ENCODE data around the gene CYP2A6.
"Not testable (repeated sequence)": the region's sequence is repeated elsewhere in the genome, so short reads cannot be mapped to it uniquely, and the experiment has no call there.

Gene CYP2A6

GRCh38 chr19:40818480-40819399, 31.5 kb downstream of the CYP2A6 start:
- not testable (repeated sequence) for DNase-seq

GRCh38 chr19:40815223-40815622, 35.0 kb downstream of the CYP2A6 start:
- DNase-seq, result no peak

GRCh38 chr19:40813182-40813581, 37.1 kb downstream of the CYP2A6 start:
- DNase-seq, result no peak

- not testable (repeated sequence) for DNase-seq
Observed at GRCh38 chr19:40812571-40812970, 37.7 kb downstream of the CYP2A6 start.

- no peak for DNase-seq
Observed at GRCh38 chr19:40811478-40812341, 38.5 kb downstream of the CYP2A6 start.

GRCh38 chr19:40810649-40811408, 39.4 kb downstream of the CYP2A6 start:
- DNase-seq, result not testable (repeated sequence)

DNA sequence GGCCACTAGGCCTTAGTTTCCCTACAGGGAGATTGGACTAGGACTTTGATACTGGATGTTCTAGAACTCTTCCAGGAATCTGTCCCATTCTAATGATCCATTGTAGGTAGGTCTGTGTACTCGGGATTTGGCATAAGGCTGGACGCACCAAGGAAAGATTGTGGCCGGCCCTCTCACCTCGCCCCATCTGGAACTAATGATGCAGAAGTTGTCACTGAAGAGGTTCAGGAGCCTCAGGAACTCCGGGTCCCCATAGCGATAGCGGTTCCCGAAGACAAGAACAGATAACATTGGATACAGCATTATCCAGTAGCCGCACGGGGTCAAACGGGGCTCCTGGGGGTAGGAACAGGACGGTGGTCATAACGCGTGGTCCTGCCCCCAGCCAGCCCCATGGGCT, 40.1 kb downstream of the CYP2A6 start:
- DNase-seq, result no peak

DNA sequence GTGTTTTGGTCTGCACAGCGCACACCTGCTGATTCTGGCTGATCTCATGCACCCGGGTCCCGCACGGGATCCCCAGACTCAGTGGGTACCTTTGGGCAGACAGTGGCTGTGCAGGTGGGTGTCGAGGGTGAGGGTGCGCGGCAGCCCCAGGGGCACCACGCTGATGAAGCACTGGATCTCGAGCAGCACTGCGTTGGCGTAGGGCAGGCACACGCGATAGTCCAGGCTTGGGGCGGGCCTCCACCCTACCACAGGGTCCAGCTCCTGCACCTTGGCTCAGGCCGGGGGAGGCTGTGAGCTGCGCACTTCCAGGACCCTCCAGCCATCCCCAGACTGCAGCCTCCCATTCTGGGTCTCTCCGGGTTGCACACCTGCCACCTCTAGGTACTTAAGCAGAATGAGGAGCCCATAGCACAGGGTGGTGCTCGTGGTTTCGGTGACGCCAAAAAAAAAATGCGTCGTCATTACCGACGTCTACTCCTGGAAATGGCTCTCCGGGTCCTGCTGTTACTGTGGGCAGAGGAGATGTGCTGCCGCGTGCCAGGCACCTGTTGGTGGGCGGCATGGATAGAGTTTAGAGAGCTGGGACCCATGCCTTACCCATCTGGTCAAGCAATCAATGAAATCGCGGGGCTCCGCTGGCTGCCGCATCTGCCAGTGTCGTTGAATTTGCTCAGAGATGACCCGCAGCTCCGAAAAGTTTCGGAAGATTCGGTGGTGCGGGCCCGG, 40.7 kb downstream of the CYP2A6 start:
- no peak for DNase-seq

GRCh38 chr19:40808497-40808896, 41.8 kb downstream of the CYP2A6 start:
- DNase-seq, result no peak

DNA sequence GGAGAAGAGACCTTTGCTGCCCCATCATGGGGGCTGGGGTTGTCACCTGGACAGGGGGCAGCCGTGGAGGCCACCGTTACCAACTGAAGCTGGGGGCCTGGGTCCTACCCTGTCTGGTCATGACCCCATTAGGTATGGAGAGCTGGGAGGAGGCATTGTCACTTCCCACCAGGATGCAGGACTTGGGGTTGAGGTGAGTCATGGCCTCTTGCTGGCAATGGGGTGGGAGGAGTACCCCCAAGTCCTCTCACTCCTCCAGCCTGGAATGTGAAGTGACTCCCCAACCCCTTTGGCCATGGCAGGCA, 42.3 kb downstream of the CYP2A6 start:
- DNase-seq, result no peak

GRCh38 chr19:40807147-40808020, 42.9 kb downstream of the CYP2A6 start:
- DNase-seq, result no peak

DNA sequence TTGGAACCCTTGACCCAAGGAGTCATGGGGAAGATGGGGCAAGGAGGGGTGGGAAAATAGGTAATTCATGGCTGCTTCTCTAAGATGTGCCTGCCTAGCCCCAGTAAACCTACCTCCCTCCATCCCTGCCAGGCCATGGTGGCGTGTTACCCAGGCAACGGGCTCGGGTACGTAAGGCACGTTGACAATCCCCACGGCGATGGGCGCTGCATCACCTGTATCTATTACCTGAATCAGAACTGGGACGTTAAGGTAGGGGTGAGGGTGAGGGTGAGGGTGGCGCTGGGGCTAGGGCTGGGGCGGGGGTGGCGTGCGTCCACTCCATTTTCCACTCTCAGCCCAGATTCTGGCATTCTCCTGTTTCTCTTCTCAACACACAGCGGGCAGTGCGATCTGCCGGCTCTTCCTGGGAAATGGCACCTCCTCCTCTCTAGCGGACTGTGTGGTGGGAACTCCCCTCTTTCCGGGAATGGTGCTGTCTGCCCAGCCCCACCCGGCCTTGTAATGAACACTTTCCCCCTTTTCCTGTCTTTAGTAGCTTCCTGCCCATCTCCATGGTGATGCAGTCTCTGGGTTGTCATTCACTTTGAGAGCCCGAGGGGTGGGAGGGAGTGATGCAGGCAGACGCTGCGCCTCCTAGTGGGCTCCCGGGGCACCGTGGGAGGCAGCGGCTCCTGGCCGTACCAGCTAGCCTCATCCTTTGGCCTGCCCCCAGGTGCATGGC, 43.7 kb downstream of the CYP2A6 start:
- no peak for DNase-seq

DNA sequence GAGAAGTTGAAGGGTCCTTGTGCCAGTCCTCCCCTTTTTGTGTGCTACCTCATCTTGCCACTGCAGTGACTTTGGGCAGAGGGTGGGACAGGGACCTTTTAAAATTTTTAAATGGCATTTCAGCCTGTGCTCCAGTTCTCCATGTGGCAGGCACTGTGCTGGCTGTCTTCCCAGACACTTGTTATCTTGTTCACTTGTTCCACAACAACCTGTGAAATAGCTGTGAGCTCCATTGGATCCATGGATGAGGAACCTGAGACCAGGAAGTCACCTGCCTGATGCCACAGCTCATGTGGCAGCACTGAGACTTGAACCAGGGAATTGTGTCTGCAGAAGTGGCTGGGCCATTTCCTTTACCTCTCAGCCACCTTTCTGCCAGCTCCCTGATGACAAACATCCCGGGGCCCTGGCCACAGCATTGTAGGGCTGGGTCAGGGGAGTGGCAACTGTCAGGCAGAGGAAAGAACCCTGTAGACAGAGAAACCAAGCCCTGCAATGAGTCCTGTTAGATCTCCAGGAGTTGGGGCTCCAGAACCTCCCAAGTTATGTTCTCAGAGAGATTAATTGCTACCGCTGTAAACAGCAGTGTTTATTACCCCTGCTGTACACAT, 44.9 kb downstream of the CYP2A6 start:
- no peak for DNase-seq

DNA sequence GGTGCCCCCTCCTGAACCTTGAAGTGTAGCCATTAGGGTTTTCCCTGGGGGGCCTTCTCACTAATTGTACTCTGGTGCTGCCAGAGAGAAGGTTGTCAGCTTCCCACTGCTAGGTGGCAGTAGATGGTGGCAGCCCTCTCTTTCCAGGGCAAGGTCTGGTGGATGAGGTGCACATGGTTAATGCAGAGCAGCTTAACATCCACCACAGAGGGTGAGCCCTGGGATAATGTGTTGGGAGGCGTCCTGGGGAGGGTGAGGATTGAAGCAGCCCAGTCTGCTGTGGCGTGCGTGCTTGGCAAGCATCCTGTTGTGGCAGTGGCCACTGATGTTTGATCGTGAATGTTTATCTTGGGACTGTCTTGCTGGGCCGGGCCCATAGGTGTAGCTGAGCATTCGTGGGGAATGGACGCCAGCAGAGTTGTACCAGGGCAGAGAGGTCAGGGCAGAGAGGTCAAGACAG, 45.4 kb downstream of the CYP2A6 start:
- DNase-seq, result no peak

DNA sequence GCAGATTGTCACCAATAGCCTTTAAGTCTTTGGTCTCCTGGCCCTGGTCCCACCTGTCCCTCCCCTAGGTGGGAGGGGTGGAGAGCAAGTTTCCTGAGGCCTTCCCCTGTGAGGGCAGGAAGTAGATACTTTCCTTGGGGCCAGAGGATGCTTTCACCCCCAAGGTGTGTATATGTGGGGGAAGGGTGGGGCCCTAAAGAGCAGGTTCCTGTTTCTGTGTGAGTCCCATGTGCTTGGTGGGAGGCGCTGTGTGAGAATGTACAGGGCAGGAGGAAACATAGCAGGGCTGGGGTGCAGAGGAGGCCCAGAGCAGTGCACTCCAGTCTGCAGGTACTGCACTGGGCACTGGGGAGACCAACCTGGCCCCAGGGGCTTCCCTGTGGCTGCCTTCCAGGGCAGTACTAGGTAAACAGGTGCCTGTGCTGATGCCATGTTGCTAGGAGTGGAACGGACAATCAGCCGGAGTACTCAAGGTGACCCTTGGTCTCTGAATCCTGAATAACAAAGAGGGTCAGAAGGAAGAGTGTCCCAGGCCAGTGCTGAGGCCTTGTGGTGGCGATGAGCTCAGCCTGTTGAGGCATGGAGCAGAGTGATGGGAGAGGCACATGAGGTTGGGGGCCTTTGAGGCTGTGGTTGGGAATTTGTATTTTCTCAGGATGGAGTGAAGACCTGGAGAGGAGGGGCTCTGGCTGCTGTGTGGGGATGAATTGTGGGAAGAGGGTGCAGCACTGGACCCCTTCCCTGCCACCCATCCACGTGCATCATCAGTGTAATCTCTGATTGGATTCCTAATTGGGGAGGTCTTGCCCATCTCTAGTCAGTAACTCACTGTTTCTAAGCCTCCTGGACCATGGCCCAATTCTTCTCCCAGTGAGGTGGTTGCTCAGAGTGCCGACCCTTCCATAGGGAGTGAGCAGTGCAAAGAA, 46.1 kb downstream of the CYP2A6 start:
- DNase-seq, result no peak

- no peak for DNase-seq
Observed at GRCh38 chr19:40803170-40803856, 46.9 kb downstream of the CYP2A6 start.

DNA sequence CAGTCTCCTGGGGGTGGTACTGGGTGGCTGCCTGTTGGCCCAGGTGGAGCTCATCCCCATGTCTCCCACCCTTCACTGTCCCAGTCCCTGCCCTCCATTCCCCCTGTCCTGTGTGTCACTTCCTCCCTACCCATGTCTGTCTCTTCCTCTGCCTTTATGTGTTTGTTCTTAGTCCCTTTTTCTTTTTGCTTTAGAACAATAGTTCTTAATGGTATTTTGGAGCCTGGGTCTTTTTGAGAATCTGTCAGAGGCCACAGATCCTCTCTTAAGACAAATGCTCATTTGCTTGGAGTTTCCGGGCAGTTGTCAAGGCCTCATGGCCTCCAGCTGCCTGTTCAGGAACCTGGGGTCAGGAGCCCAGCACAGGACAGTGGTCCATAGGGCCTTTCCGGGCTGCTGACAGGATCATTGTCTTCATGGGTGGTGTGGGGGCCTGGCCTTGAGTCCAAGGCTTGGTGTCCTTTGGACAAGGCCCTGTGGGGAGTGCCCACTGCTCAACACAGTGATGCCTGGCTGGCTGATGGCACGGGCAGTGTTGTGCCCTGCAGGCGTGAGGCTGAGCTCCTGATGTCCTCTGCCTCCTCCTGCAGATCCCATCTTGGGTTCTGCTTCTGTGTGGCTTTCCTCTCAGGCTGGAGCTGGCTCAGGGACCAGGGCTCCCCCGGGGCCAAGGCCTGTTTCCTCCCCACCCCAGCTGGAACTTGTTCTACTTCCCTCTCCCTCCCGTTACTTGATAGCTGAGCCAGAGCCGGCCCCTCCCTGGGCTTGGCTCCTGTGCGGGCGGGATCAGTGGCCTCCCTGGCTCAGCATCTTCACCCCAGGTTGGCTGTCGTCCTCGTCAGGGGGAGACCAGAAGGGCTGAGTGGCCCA, 47.7 kb downstream of the CYP2A6 start:
- DNase-seq, result no peak
